Measurements from ENCODE around the gene B4GALT1.

- no peak for TF ChIP-seq POLR2A (IDR thresholded peaks at IDR 0.05; ENCODE audit: low read length)
- TF ChIP-seq GATA1 (IDR thresholded peaks at IDR 0.05; ENCODE audit: low read depth, low read length) = no peak
Measured at GRCh38 chr9:33139421-33140228, 27.5 kb downstream of the B4GALT1 start.
